Vagina (tissue), 2 donors: ENCODE results near the gene CD302. TPM values are rescaled to one million over a fixed set of nuclear protein-coding genes. Genes with fewer than 3 reads are reported as not detected.
"Not testable (repeated sequence)": the region's sequence is repeated elsewhere in the genome, so short reads cannot be mapped to it uniquely, and the experiment has no call there.

Experiments used
- DNase-seq, 2 donors: peaks; one replicate each; pipeline ENCODE4 v3.0.0-alpha.2; 2017; ENCODE audit errors: extremely low spot score in 2 of 2
- H3K27ac ChIP-seq: fragments of 200-600 bp; sonication (generic); one replicate; pipeline ENCODE4 v1.5.1; 2019
- H3K27me3 ChIP-seq: fragments of 200-600 bp; sonication (generic); one replicate; pipeline ENCODE4 v1.5.1; 2019
- H3K36me3 ChIP-seq, 2 donors: fragments of 200-600 bp; sonication (generic); one replicate each; pipeline ENCODE4 v1.5.1; 2017 to 2019
- H3K4me1 ChIP-seq: fragments of 200-600 bp; sonication (generic); one replicate; pipeline ENCODE4 v1.5.1; 2019
- H3K4me3 ChIP-seq, 2 donors: fragments of 200-600 bp; sonication (generic); 1 replicate in 1 of 2; 2 replicates in 1 of 2; pipeline ENCODE4 v1.5.1; 2016 to 2019
- H3K9me3 ChIP-seq: fragments of 200-600 bp; sonication (generic); one replicate; pipeline ENCODE4 v1.5.1; 2019
- POLR2A ChIP-seq, 2 donors: fragments of 450-650 bp; IDR thresholded peaks; one replicate each; pipeline ENCODE4 v1.6.1; 2017; ENCODE audit warnings: antibody characterized with exemption in 2 of 2, mild to moderate bottlenecking in 2 of 2, moderate library complexity in 2 of 2
- POLR2AphosphoS5 ChIP-seq, 2 donors: sonication (generic); formaldehyde crosslinking; IDR thresholded peaks; one replicate each; pipeline ENCODE4 v1.9.0; 2017; ENCODE audit warnings: antibody characterized with exemption in 2 of 2, mild to moderate bottlenecking in 2 of 2, low read depth in 1 of 2; ENCODE audit not compliant: insufficient read depth in 1 of 2
- intact Hi-C: fragments of 100-400 bp; cut with DNase I; formaldehyde crosslinking; loops from one replicate; pipeline ENCODE4 v1.15.1; 2023
- total RNA-seq: library from RNA; depleted of rRNA; stranded (reverse); fragments of >200 nt; gene quantifications from one replicate; pipeline ENCODE4 v1.2.3, GENCODE V29; 2016
- TF ChIP-seq, protein P1 (sequence below), 3 experiments: fragments of 450-650 bp in 2 of 3; fragments of 200-600 bp in 1 of 3; sonication (generic) in 1 of 3; IDR thresholded peaks; one replicate each; pipeline ENCODE4 v1.5.1; 2017 to 2019; ENCODE audit warnings: antibody characterized with exemption in 3 of 3, mild to moderate bottlenecking in 2 of 3, moderate library complexity in 2 of 3

Gene CD302
- total RNA-seq, 1 donor from 2014 or later = 56.5 TPM

DNA sequence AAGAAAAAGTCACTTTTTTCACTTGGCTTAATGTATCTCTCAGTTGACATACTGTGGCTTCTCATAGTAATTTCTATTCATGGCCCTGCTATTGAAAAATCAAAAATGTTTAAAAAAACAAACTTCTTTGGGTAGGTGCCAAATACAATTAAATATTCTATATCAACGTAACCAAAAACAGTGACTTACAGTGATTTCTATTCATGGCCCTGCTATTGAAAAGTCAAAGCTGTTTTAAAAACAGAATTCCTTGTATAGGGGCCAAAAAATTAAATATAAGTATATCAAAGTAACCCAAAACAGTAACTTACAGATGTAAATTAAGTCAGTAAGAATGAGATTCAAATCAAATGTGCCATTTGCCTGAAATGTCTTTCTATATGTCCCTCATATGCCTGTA is 31.4 kb upstream of the CD302 start:
- TF ChIP-seq POLR2A (IDR thresholded peaks at IDR 0.05) = no peak
- TF ChIP-seq POLR2AphosphoS5 (IDR thresholded peaks at IDR 0.05; ENCODE audit: insufficient read depth in 1 of 2, low read depth in 1 of 2) = no peak
- TF ChIP-seq, protein P1, sequence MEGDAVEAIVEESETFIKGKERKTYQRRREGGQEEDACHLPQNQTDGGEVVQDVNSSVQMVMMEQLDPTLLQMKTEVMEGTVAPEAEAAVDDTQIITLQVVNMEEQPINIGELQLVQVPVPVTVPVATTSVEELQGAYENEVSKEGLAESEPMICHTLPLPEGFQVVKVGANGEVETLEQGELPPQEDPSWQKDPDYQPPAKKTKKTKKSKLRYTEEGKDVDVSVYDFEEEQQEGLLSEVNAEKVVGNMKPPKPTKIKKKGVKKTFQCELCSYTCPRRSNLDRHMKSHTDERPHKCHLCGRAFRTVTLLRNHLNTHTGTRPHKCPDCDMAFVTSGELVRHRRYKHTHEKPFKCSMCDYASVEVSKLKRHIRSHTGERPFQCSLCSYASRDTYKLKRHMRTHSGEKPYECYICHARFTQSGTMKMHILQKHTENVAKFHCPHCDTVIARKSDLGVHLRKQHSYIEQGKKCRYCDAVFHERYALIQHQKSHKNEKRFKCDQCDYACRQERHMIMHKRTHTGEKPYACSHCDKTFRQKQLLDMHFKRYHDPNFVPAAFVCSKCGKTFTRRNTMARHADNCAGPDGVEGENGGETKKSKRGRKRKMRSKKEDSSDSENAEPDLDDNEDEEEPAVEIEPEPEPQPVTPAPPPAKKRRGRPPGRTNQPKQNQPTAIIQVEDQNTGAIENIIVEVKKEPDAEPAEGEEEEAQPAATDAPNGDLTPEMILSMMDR (IDR thresholded peaks at IDR 0.05) = no peak
- H3K27me3 ChIP-seq = no peaks in the 10 kb centered on the region
- intact Hi-C loops = no loop called here
- no peak for DNase-seq
- no peaks in the 10 kb centered on the region for H3K4me1 ChIP-seq
- no peaks in the 10 kb centered on the region for H3K9me3 ChIP-seq
- no peaks in the 10 kb centered on the region for H3K36me3 ChIP-seq
- H3K27ac ChIP-seq = no peak overlapping the region
- H3K4me3 ChIP-seq = no peak overlapping the region

DNA sequence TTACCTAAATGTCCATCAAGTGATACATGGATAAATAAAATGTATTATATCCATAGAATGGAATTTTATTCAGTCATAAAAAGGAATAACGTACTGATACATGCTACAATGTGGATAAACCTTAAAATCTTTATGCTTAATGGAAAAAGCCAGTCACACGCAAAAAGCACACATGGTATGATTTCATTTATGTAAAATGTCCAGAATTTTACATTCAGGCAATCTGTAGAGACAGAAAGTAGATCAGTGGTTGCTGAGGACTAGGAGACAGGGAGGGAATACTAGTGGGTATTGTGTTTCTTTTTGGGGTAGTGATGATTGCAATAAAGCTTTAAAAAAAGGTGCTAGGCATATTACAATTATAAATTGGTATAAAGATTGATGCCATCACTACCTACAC is 30.7 kb upstream of the CD302 start:
- Histone ChIP-seq H3K9me3 (no peaks in the 10 kb centered on the region), H3K4me3 (no peak overlapping the region), H3K4me1 (no peaks in the 10 kb centered on the region), H3K27me3 (no peaks in the 10 kb centered on the region), H3K36me3 (no peaks in the 10 kb centered on the region), H3K27ac (no peak overlapping the region)
- intact Hi-C loops = no loop called here
- TF ChIP-seq, protein P1 (IDR thresholded peaks at IDR 0.05) = no peak
- TF ChIP-seq POLR2AphosphoS5 (IDR thresholded peaks at IDR 0.05; ENCODE audit: insufficient read depth in 1 of 2, low read depth in 1 of 2) (no peak), POLR2A (IDR thresholded peaks at IDR 0.05) (no peak)
- DNase-seq = no peak

DNA sequence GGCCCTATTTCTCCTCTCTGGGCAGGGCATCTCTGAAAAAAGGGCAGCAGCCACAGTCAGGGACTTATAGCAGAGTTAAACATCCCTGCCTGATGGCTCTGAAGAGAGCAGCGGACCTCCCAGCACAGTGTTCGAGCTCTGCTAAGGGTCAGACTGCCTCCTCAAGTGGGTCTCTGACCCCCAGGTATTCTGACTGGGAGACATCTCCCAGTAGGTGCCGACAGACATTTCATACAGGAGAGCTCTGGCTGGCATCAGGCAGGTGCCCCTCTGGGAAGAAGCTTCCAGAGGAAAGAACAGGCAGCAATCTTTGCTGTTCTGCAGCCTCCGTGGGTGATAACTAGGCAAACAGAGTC is 24.4 kb upstream of the CD302 start:
- H3K27ac ChIP-seq, H3K4me1 ChIP-seq, H3K9me3 ChIP-seq, H3K36me3 ChIP-seq, intact Hi-C loops, DNase-seq, H3K4me3 ChIP-seq, H3K27me3 ChIP-seq: not testable (repeated sequence)

DNA sequence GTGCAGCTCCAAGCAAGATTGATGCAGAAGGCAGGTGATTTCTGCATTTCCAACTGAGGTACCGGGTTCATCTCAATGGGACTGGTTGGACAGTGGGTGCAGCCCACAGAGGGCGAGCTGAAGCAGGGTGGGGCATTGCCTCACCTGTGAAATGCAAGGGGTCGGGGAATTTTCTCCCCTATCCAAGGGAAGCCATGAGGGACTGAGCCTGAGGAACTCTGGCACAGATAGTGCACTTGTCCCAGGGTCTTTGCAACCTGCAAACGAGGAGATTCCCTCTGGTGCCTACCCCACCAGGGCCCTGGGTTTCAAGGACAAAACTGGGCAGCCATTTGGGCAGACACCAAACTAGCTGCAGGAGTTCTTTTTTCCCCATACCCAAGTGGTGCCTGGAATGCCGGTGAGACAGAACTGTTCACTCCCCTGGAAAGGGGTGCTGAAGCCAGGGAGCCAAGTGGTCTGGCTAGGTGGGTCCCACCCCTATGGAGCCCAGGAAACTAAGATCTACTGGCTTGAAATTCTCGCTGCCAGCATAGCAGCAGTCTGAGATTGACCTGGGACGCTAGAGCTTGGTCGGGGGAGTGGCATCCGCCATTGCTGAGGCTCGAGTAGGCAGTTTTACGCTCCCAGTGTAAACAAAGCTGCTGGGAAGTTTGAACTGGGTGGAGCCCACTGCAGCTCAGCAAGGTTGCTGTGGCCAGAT is 23.9 kb upstream of the CD302 start:
- H3K36me3 ChIP-seq, H3K4me3 ChIP-seq, H3K4me1 ChIP-seq, H3K9me3 ChIP-seq, DNase-seq, H3K27me3 ChIP-seq, H3K27ac ChIP-seq, intact Hi-C loops: not testable (repeated sequence)

DNA sequence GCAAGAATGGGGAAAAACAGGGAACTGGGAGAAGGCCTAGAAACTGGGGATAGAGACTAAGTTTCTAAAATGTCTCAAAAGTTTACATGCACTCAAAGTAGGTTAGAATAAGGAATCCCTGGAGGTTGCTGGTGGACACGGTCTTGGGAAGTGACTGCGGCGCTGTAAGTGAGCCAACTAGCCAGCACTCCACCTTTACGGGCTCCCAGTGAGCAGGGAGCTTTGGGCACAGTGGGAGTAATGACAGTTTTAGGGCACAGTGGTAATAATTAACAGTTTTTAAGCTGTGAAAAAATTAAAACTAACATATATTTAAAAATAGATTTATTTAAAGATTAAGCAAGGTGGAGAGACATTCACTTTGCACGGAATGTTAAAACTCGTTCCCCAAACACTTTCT is 20.9 kb upstream of the CD302 start:
- Histone ChIP-seq H3K4me3 (no peak overlapping the region), H3K9me3 (no peaks in the 10 kb centered on the region), H3K27me3 (no peaks in the 10 kb centered on the region), H3K27ac (no peak overlapping the region), H3K36me3 (no peaks in the 10 kb centered on the region), H3K4me1 (no peaks in the 10 kb centered on the region)
- no peak for DNase-seq
- TF ChIP-seq POLR2AphosphoS5 (IDR thresholded peaks at IDR 0.05; ENCODE audit: insufficient read depth in 1 of 2, low read depth in 1 of 2) (no peak), POLR2A (IDR thresholded peaks at IDR 0.05) (no peak)
- TF ChIP-seq, protein P1 (IDR thresholded peaks at IDR 0.05) = no peak
- intact Hi-C loops = no loop called here

DNA sequence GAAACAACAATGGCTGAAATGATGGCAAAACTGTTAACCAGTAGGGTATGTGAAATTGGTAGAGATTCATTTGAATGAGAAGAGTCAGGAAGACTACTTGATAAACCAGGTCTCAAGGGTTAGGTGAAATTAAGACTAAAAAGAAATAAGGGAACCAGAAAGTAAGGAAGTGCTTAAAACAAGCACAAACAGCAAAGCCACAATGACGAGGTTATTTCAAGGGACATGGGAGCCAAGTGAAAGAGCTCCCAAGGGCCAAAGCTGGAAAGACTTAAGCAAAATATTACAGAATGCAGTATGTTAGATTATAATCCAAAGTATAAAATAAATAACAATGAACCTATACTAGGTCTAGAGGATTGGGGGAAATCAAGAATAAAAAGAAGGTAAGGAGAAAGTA is 19.3 kb upstream of the CD302 start:
- Histone ChIP-seq H3K36me3 (no peaks in the 10 kb centered on the region), H3K9me3 (no peaks in the 10 kb centered on the region), H3K4me1 (no peaks in the 10 kb centered on the region), H3K27ac (no peak overlapping the region), H3K4me3 (no peak overlapping the region), H3K27me3 (no peaks in the 10 kb centered on the region)
- no peak for DNase-seq
- no peak for TF ChIP-seq POLR2AphosphoS5 (IDR thresholded peaks at IDR 0.05; ENCODE audit: insufficient read depth in 1 of 2, low read depth in 1 of 2)
- TF ChIP-seq POLR2A (IDR thresholded peaks at IDR 0.05) = no peak
- TF ChIP-seq, protein P1 (IDR thresholded peaks at IDR 0.05) = no peak
- intact Hi-C loops = no loop called here
